Left ventricle myocardium inferior (tissue), 1 donor: ENCODE data around the gene GHR. TPM values are rescaled to one million over a fixed set of nuclear protein-coding genes. Genes with fewer than 3 reads are reported as not detected.
A peak's percentile ranks its signal among the peaks of the same experiment; 100 is the strongest.

Source experiments
- DNase-seq: peaks from one replicate; pipeline ENCODE4 v3.0.0-alpha.2; 2020
- H3K27ac ChIP-seq: fragments of 200-600 bp; replicated peaks from 2 replicates; pipeline ENCODE4 v1.8.0; 2021
- H3K27me3 ChIP-seq: fragments of 200-600 bp; 2 replicates; pipeline ENCODE4 v1.8.0; 2021; ENCODE audit warnings: low read depth
- H3K36me3 ChIP-seq: fragments of 200-600 bp; 2 replicates; pipeline ENCODE4 v1.8.0; 2021
- H3K4me1 ChIP-seq: fragments of 200-600 bp; 2 replicates; pipeline ENCODE4 v1.8.0; 2021
- H3K4me3 ChIP-seq: fragments of 200-600 bp; 2 replicates; pipeline ENCODE4 v1.8.0; 2021; ENCODE audit warnings: mild to moderate bottlenecking, moderate library complexity
- H3K9me3 ChIP-seq: fragments of 200-600 bp; replicated peaks from 2 replicates; pipeline ENCODE4 v1.8.0; 2021
- CTCF ChIP-seq: fragments of 200-600 bp; IDR thresholded peaks from 2 replicates; pipeline ENCODE4 v1.8.0; 2021; ENCODE audit warnings: antibody characterized with exemption, mild to moderate bottlenecking, borderline replicate concordance
- intact Hi-C: fragments of 100-400 bp; cut with micrococcal nuclease; formaldehyde crosslinking; loops from one replicate; pipeline ENCODE4 v1.11.0; 2022
- total RNA-seq: library from RNA; stranded (reverse); fragmentation: NEBNext Ultra II Directional; extraction: Animal tissue kit (Norgen Biotek cat#: 25700); gene quantifications from one replicate; pipeline ENCODE4 v1.2.1, GENCODE V29; 2021
- donor health status: DM: no; HTN: yes; CAD: no; lungs with severe emphysema.

The GHR gene
- total RNA-seq, 1 donor from 2014 or later, result 12.9 TPM

GRCh38 chr5:42390115-42390514 is 33.1 kb upstream of the GHR start:
- intact Hi-C loops, result no loop called here
- no peaks in the 10 kb centered on the region for H3K27me3 ChIP-seq

GRCh38 chr5:42392917-42393316 is 30.3 kb upstream of the GHR start:
- intact Hi-C loops, result no loop called here
- no peaks in the 10 kb centered on the region for H3K36me3 ChIP-seq
- H3K9me3 ChIP-seq, result peaks cover 19% of the 10 kb centered on the region
- H3K27ac ChIP-seq, result no peak overlapping the region
- peaks cover 10% of the 10 kb centered on the region for H3K4me1 ChIP-seq
- no peak overlapping the region for H3K4me3 ChIP-seq
- no peak for DNase-seq
- H3K27me3 ChIP-seq, result no peaks in the 10 kb centered on the region
- TF ChIP-seq CTCF, result no peak

More at GRCh38 chr5:42390115-42390514, 33.1 kb upstream of the GHR start:
- H3K27ac ChIP-seq, result no peak overlapping the region
- no peak for DNase-seq
- no peak overlapping the region for H3K4me3 ChIP-seq
- H3K9me3 ChIP-seq, result peaks cover 19% of the 10 kb centered on the region
- TF ChIP-seq CTCF, result no peak
- H3K36me3 ChIP-seq, result no peaks in the 10 kb centered on the region
- H3K4me1 ChIP-seq, result no peaks in the 10 kb centered on the region

GRCh38 chr5:42396111-42396510 is 27.1 kb upstream of the GHR start:
- peaks cover 19% of the 10 kb centered on the region for H3K9me3 ChIP-seq
- no peaks in the 10 kb centered on the region for H3K36me3 ChIP-seq
- no peak overlapping the region for H3K27ac ChIP-seq
- TF ChIP-seq CTCF, result no peak
- H3K4me1 ChIP-seq, result peaks cover 10% of the 10 kb centered on the region
- no peak overlapping the region for H3K4me3 ChIP-seq
- intact Hi-C loops, result no loop called here
- no peaks in the 10 kb centered on the region for H3K27me3 ChIP-seq
- no peak for DNase-seq

- H3K4me1 ChIP-seq, result peaks cover 10% of the 10 kb centered on the region
- intact Hi-C loops, result no loop called here
- no peak overlapping the region for H3K4me3 ChIP-seq
- H3K36me3 ChIP-seq, result no peaks in the 10 kb centered on the region
- H3K27me3 ChIP-seq, result no peaks in the 10 kb centered on the region
- peak; percentile 51 for DNase-seq
- H3K9me3 ChIP-seq, result peaks cover 16% of the 10 kb centered on the region
- TF ChIP-seq CTCF, result no peak
- H3K27ac ChIP-seq, result peak overlapping the region; percentile 58
These were observed 26.0 kb upstream of the GHR start for GRCh38 chr5:42397267-42397666.

GRCh38 chr5:42399702-42400101 is 23.5 kb upstream of the GHR start:
- no peaks in the 10 kb centered on the region for H3K36me3 ChIP-seq
- H3K4me3 ChIP-seq, result no peak overlapping the region
- H3K4me1 ChIP-seq, result peaks cover 10% of the 10 kb centered on the region
- no peaks in the 10 kb centered on the region for H3K27me3 ChIP-seq
- intact Hi-C loops, result no loop called here
- DNase-seq, result no peak
- TF ChIP-seq CTCF, result no peak
- no peaks in the 10 kb centered on the region for H3K9me3 ChIP-seq
- no peak overlapping the region for H3K27ac ChIP-seq

- no peaks in the 10 kb centered on the region for H3K36me3 ChIP-seq
- H3K4me1 ChIP-seq, result peaks cover 10% of the 10 kb centered on the region
- no peak for DNase-seq
- H3K27ac ChIP-seq, result no peak overlapping the region
- intact Hi-C loops, result no loop called here
- no peaks in the 10 kb centered on the region for H3K9me3 ChIP-seq
- H3K27me3 ChIP-seq, result no peaks in the 10 kb centered on the region
- no peak overlapping the region for H3K4me3 ChIP-seq
- no peak for TF ChIP-seq CTCF
These were observed 22.8 kb upstream of the GHR start for GRCh38 chr5:42400474-42400873.
